ENCODE measurements around the gene RIPOR2. TPM values are rescaled to one million over a fixed set of nuclear protein-coding genes. Genes with fewer than 3 reads are reported as not detected.
"Not testable (repeated sequence)": the region's sequence is repeated elsewhere in the genome, so short reads cannot be mapped to it uniquely, and the experiment has no call there.

The RIPOR2 gene
- polyA plus RNA-seq, 4 donors = 1.0 to 3.1 (median 1.7) TPM

DNA sequence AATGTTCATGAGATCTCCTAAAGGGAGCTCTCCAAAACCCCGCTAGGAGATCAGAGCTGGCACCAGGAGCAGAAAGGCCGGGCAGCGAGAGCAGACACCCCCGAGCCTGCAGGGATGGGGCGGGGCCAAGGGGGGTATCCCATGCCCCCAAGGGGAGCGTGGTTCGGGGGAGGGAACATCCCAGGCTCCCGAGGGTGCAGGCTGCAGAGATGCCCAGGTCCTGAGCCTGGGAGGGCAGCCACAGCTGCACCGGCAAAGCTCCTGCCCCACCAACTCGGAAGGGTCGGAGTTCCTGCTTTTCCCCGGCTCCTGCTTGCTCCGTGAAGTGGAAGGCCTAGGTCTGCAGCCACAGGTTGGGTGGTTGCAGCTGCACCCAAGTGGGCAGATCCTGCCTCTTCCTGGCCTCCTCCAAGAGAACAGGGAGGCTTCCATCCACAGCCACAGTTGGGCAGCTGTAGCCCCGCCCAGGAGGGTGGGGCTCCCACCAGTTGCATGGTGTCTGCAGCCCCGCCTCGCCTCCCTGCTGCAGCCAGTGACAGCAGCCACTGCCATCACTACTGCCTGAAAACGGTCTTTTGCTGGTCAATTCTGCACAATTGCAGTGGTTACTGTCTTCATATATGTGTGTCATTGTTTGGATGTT, 174.4 kb downstream of the RIPOR2 start:
- Histone ChIP-seq H3K27me3 (ENCODE audit: control insufficient read depth in 3 of 3, insufficient read depth in 3 of 3, low read length in 3 of 3) (no peaks in the 10 kb centered on the region), H3K36me3 (ENCODE audit: control insufficient read depth in 3 of 3, insufficient read depth in 2 of 3, low read depth in 1 of 3, low read length in 3 of 3) (no peaks in the 10 kb centered on the region), H3K4me1 (ENCODE audit: control insufficient read depth in 3 of 3, insufficient read depth in 2 of 3, low read depth in 1 of 3, low read length in 2 of 3) (peaks cover 0 to 13% (median 0%) of the 10 kb centered on the region in 3 donors), H3K4me3 (ENCODE audit: low read depth in 1 of 3, low read length in 3 of 3) (no peak overlapping the region), H3K27ac (ENCODE audit: low read depth in 1 of 3, low read length in 2 of 3) (no peak overlapping the region), H3K9me3 (ENCODE audit: control insufficient read depth in 2 of 2, insufficient read depth in 1 of 2, low read depth in 1 of 2, low read length in 1 of 2) (peaks cover 0 to 7% of the 10 kb centered on the region in 2 donors)
- DNase-seq (peak in 1 of 2 donors; percentile 37), FAIRE-seq (no peak)
- WGBS, 3 donors = 85 to 86% (median 86%) methylated on average over 17 of the region's 17 CpGs

DNA sequence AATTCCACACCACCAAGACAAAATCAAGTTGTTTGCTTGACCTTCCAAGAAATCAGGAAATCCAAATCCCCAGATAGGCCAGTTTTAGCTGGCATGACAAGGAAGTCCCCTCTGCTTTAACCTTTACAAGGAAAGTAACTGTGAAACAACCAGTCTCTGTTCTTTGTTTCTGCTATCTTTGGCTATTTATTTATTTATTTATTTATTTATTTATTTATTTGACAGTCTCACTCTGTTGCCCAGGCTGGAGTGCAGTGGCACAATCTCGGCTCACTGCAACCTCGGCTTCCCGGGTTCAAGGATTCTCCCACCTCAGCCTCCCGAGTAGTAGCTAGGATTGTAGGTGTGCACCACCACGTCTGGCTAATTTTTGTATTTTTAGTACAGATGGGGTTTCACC, 175.6 kb downstream of the RIPOR2 start:
- no peak overlapping the region for H3K4me3 ChIP-seq (ENCODE audit: low read depth in 1 of 3, low read length in 3 of 3)
- no peaks in the 10 kb centered on the region for H3K27me3 ChIP-seq (ENCODE audit: control insufficient read depth in 3 of 3, insufficient read depth in 3 of 3, low read length in 3 of 3)
- DNase-seq (no peak), FAIRE-seq (no peak)
- H3K4me1 ChIP-seq (ENCODE audit: control insufficient read depth in 3 of 3, insufficient read depth in 2 of 3, low read depth in 1 of 3, low read length in 2 of 3) = peaks cover 0 to 13% (median 0%) of the 10 kb centered on the region in 3 donors
- no peaks in the 10 kb centered on the region for H3K36me3 ChIP-seq (ENCODE audit: control insufficient read depth in 3 of 3, insufficient read depth in 2 of 3, low read depth in 1 of 3, low read length in 3 of 3)
- WGBS, 3 donors = 96 to 97% (median 96%) methylated on average over 5 of the region's 5 CpGs
- peaks cover 0 to 7% of the 10 kb centered on the region in 2 donors for H3K9me3 ChIP-seq (ENCODE audit: control insufficient read depth in 2 of 2, insufficient read depth in 1 of 2, low read depth in 1 of 2, low read length in 1 of 2)
- no peak overlapping the region for H3K27ac ChIP-seq (ENCODE audit: low read depth in 1 of 3, low read length in 2 of 3)

DNA sequence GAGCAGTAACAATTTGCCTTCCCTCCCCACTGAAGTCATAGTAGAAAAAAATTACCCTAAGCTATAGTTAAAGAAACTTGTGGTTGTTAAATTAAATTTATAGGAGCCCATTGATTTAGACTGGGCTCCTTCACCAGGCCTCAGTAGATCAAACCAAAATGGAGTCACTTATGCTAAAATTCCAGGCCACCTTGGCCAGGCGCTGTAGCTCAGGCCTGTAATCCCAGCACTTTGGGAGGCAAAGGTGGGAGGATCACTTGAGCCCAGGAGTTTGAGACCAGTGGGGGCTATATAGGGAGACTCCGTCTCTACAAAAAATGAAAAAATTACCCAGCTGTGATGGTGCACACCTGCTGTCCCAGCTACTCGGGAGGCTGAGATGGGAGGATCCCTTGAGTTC, 176.0 kb downstream of the RIPOR2 start:
- FAIRE-seq (no peak), DNase-seq (no peak)
- no peaks in the 10 kb centered on the region for H3K36me3 ChIP-seq (ENCODE audit: control insufficient read depth in 3 of 3, insufficient read depth in 2 of 3, low read depth in 1 of 3, low read length in 3 of 3)
- peaks cover 0 to 13% (median 0%) of the 10 kb centered on the region in 3 donors for H3K4me1 ChIP-seq (ENCODE audit: control insufficient read depth in 3 of 3, insufficient read depth in 2 of 3, low read depth in 1 of 3, low read length in 2 of 3)
- H3K27ac ChIP-seq (ENCODE audit: low read depth in 1 of 3, low read length in 2 of 3) = no peak overlapping the region
- H3K27me3 ChIP-seq (ENCODE audit: control insufficient read depth in 3 of 3, insufficient read depth in 3 of 3, low read length in 3 of 3) = no peaks in the 10 kb centered on the region
- H3K4me3 ChIP-seq (ENCODE audit: low read depth in 1 of 3, low read length in 3 of 3) = no peak overlapping the region
- H3K9me3 ChIP-seq (ENCODE audit: control insufficient read depth in 2 of 2, insufficient read depth in 1 of 2, low read depth in 1 of 2, low read length in 1 of 2) = peaks cover 0 to 4% of the 10 kb centered on the region in 2 donors
- WGBS, 3 donors = 91 to 94% (median 94%) methylated on average over 3 of the region's 3 CpGs

DNA sequence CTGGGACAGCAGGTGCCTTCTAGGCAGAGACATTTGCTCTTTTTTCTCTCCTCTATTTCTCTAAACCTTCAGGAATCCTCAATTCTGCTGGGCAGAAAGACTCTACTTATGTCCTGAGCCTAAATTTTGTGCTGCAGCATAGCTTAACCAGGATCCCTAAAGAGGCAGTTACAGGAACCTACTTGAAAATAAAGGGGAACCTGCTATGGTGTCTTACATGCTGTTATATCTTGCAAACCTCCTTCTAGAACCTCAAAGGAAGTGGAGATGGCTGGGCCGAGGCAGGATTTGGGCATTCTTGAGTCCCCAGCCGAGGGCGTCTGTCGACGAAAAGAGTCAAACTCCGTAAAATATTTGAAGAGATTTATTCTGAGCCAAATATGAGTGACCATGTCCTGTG, 178.1 kb downstream of the RIPOR2 start:
- Histone ChIP-seq H3K36me3 (ENCODE audit: control insufficient read depth in 3 of 3, insufficient read depth in 2 of 3, low read depth in 1 of 3, low read length in 3 of 3) (no peaks in the 10 kb centered on the region), H3K27ac (ENCODE audit: low read depth in 1 of 3, low read length in 2 of 3) (no peak overlapping the region), H3K4me1 (ENCODE audit: control insufficient read depth in 3 of 3, insufficient read depth in 2 of 3, low read depth in 1 of 3, low read length in 2 of 3) (peaks cover 0 to 8% (median 0%) of the 10 kb centered on the region in 3 donors), H3K9me3 (ENCODE audit: control insufficient read depth in 2 of 2, insufficient read depth in 1 of 2, low read depth in 1 of 2, low read length in 1 of 2) (peaks cover 0 to 9% of the 10 kb centered on the region in 2 donors), H3K4me3 (ENCODE audit: low read depth in 1 of 3, low read length in 3 of 3) (no peak overlapping the region), H3K27me3 (ENCODE audit: control insufficient read depth in 3 of 3, insufficient read depth in 3 of 3, low read length in 3 of 3) (no peaks in the 10 kb centered on the region)
- 92 to 97% (median 95%) methylated on average over 6 of the region's 6 CpGs for WGBS, 3 donors
- FAIRE-seq (no peak), DNase-seq (no peak)

DNA sequence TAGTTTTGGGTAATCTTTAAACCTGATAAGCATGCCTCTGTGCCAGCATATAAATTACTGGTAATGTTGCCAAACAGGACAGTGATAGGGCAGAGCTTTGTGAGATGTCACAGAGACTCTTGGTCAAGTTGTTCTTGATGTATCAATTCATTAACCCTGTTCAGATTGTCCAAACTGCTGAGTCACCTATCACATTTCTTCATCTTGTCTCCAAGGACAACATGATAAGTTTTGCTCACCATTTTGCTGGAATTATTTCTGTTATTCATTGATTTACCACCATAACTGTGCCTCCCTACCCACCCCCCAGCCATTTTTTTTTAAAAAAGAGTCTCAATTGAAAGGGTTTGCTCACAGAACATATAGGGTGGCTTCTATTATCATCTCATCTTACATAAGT, 180.5 kb downstream of the RIPOR2 start:
- Histone ChIP-seq H3K4me1 (ENCODE audit: control insufficient read depth in 3 of 3, insufficient read depth in 2 of 3, low read depth in 1 of 3, low read length in 2 of 3) (peaks cover 0 to 10% (median 0%) of the 10 kb centered on the region in 3 donors), H3K27me3 (ENCODE audit: control insufficient read depth in 3 of 3, insufficient read depth in 3 of 3, low read length in 3 of 3) (no peaks in the 10 kb centered on the region), H3K4me3 (ENCODE audit: low read depth in 1 of 3, low read length in 3 of 3) (no peak overlapping the region), H3K36me3 (ENCODE audit: control insufficient read depth in 3 of 3, insufficient read depth in 2 of 3, low read depth in 1 of 3, low read length in 3 of 3) (no peaks in the 10 kb centered on the region), H3K27ac (ENCODE audit: low read depth in 1 of 3, low read length in 2 of 3) (no peak overlapping the region), H3K9me3 (ENCODE audit: control insufficient read depth in 2 of 2, insufficient read depth in 1 of 2, low read depth in 1 of 2, low read length in 1 of 2) (peaks cover 0 to 9% of the 10 kb centered on the region in 2 donors)
- peak in 1 of 2 donors; percentile 45 for DNase-seq
- no peak for FAIRE-seq

DNA sequence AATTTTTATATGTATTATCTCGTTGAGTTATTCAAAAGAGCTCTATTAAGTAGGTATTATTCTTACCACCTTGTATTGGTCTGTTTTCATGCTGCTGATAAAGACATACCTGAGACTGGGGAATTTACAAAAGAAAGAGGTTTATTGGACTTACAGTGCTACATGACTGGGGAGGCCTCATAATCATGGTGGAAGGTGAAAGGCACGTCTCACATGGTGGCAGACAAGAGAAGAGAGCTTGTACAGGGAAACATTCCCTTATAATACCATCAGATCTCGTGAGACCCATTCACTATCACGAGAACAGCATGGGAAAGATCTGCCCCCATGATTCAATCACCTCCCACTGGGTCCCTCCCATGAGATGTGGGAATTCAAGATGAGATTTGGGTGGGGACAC, 181.4 kb downstream of the RIPOR2 start:
- not testable (repeated sequence) for H3K4me1 ChIP-seq (ENCODE audit: control insufficient read depth in 3 of 3, insufficient read depth in 2 of 3, low read depth in 1 of 3, low read length in 2 of 3); DNase-seq; H3K27me3 ChIP-seq (ENCODE audit: control insufficient read depth in 3 of 3, insufficient read depth in 3 of 3, low read length in 3 of 3); H3K9me3 ChIP-seq (ENCODE audit: control insufficient read depth in 2 of 2, insufficient read depth in 1 of 2, low read depth in 1 of 2, low read length in 1 of 2); FAIRE-seq; H3K4me3 ChIP-seq (ENCODE audit: low read depth in 1 of 3, low read length in 3 of 3); H3K36me3 ChIP-seq (ENCODE audit: control insufficient read depth in 3 of 3, insufficient read depth in 2 of 3, low read depth in 1 of 3, low read length in 3 of 3); H3K27ac ChIP-seq (ENCODE audit: low read depth in 1 of 3, low read length in 2 of 3)
- 82 to 90% (median 87%) methylated on average over 4 of the region's 4 CpGs for WGBS, 3 donors

Other genes with a start within 250 kb of the RIPOR2 start
- gene C6orf62, start 216.8 kb downstream of the RIPOR2 start, polyA plus RNA-seq = 10 to 100 TPM; 34.3 to 83.4 (median 49.5) TPM
- 10 to 100 TPM; 20.8 to 48.3 (median 33.8) TPM for gene GMNN, start 161.0 kb downstream of the RIPOR2 start, polyA plus RNA-seq
- gene ARMH2, start 137.0 kb downstream of the RIPOR2 start, polyA plus RNA-seq = not detected